Parathyroid adenoma (tissue), 2 donors: ENCODE data around the gene RASAL1.

Experiments used
- H2AFZ ChIP-seq: fragments of 300-600 bp; sonication (generic); one replicate; pipeline ENCODE4 v1.7.0; 2017; ENCODE audit warnings: antibody characterized with exemption, mild to moderate bottlenecking
- H3K27ac ChIP-seq: fragments of 300-600 bp; sonication (generic); one replicate; pipeline ENCODE4 v1.7.0; 2017
- H3K27me3 ChIP-seq: fragments of 300-600 bp; sonication (generic); one replicate; pipeline ENCODE4 v1.7.0; 2017; ENCODE audit warnings: low read length; ENCODE audit not compliant: control insufficient read depth, insufficient read depth
- H3K36me3 ChIP-seq: fragments of 300-600 bp; sonication (generic); one replicate; pipeline ENCODE4 v1.7.0; 2017; ENCODE audit warnings: low read length; ENCODE audit not compliant: control insufficient read depth, insufficient read depth
- H3K4me1 ChIP-seq: fragments of 300-600 bp; sonication (generic); one replicate; pipeline ENCODE4 v1.7.0; 2017; ENCODE audit warnings: control low read depth
- H3K4me2 ChIP-seq: fragments of 300-600 bp; sonication (generic); one replicate; pipeline ENCODE4 v1.7.0; 2017; ENCODE audit warnings: low read length
- H3K4me3 ChIP-seq: fragments of 300-600 bp; sonication (generic); one replicate; pipeline ENCODE4 v1.7.0; 2017; ENCODE audit warnings: low read depth, low read length
- H3K79me2 ChIP-seq: fragments of 300-600 bp; sonication (generic); one replicate; pipeline ENCODE4 v1.7.0; 2017; ENCODE audit warnings: control low read depth
- H3K9ac ChIP-seq: fragments of 300-600 bp; sonication (generic); one replicate; pipeline ENCODE4 v1.7.0; 2017; ENCODE audit warnings: mild to moderate bottlenecking
- H3K9me3 ChIP-seq: fragments of 300-600 bp; sonication (generic); one replicate; pipeline ENCODE4 v1.7.0; 2017; ENCODE audit warnings: low read length; ENCODE audit not compliant: control insufficient read depth
- TF ChIP-seq, protein P1 (sequence below): fragments of 300-600 bp; sonication (generic); IDR thresholded peaks from one replicate; pipeline ENCODE4 v1.7.0; 2017; ENCODE audit warnings: antibody characterized with exemption, mild to moderate bottlenecking
- donor health status: primary hyperparathyroidism.

Gene RASAL1

DNA sequence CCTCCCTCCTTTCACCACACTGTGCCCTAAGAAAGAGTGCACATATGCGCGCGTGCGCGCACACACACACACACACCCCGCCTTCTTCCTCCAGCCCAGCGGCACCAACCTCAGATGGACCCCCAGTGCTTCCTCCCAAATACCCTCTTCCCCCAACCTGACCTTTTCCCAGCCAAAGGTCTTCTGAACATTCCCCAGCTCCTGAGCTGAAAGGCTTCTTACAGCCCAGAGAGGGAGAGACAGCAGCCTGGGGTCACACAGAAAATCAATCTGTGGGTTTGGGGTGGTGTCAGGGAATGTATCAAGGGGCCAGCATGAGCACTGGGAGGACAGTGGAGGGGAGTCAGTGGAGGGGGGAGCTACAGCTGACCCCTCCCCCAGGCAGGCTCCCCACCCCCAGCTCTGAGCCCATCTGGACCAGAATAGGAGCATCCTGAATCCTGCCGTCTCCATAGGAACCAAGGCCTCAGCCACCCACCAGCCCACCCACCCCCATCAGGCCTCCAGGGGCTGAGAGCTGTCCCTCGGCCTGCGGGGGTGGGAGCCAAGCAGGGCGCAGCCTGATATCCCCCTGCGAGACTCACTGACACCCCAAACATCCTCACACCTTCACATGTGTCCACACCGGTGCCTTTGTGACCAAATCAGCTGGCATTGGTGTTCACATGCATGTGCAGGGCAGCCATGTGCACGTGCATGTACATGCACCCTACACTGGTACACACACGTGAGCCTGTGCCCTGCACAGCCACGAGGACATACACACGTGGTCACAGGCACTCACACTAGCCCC is 5.7 kb downstream of the RASAL1 start:
- Histone ChIP-seq H3K4me2 (peak overlapping the region; percentile 78), H3K4me3 (peak overlapping the region; percentile 49), H3K9ac (no peak overlapping the region), H3K27me3 (no peaks in the 10 kb centered on the region), H3K4me1 (peaks cover 43% of the 10 kb centered on the region), H3K36me3 (no peaks in the 10 kb centered on the region), H3K79me2 (peaks cover 55% of the 10 kb centered on the region), H3K27ac (peak overlapping the region; percentile 96), H2AFZ (no peak overlapping the region), H3K9me3 (no peaks in the 10 kb centered on the region)
- TF ChIP-seq, protein P1, sequence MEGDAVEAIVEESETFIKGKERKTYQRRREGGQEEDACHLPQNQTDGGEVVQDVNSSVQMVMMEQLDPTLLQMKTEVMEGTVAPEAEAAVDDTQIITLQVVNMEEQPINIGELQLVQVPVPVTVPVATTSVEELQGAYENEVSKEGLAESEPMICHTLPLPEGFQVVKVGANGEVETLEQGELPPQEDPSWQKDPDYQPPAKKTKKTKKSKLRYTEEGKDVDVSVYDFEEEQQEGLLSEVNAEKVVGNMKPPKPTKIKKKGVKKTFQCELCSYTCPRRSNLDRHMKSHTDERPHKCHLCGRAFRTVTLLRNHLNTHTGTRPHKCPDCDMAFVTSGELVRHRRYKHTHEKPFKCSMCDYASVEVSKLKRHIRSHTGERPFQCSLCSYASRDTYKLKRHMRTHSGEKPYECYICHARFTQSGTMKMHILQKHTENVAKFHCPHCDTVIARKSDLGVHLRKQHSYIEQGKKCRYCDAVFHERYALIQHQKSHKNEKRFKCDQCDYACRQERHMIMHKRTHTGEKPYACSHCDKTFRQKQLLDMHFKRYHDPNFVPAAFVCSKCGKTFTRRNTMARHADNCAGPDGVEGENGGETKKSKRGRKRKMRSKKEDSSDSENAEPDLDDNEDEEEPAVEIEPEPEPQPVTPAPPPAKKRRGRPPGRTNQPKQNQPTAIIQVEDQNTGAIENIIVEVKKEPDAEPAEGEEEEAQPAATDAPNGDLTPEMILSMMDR = no peak

DNA sequence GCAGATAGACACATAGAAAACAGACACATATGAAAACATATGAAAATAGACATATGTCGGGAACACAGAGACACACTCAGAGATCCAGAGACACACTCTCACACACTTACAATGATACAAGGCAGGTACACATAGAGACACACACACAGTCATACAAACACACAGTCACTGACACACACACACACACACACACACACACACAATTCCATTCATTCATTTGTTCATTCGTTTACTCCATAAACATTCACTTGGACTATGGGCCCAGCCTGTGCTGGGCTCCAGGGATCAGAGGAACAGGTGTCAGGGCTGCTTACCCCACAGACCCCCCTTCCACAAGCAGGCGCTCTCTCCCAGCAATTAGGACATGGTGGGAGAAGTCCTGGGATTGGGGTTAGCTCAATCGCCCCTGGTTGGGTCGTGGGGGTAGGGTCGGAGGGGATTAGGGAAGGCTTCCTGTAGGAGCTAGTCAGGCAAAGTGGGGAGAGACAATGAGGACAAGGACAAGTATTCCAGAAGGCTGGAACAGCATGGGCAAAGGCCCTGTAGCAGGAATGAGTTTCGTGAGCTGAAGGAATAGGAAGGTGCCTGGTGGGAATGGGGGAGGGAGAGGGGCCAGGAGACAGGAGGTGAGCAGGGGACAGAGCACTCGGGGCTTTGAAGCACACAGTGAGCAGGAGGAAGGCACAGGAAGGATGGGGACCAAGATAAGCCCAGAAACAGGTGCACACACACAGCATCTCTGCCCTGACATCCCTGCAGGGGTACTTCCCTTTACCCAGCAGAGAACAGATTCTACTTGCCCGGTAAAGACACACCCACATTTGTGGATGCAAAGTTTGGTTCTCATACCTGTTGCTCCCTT is 6.5 kb downstream of the RASAL1 start:
- H3K27ac ChIP-seq = peak overlapping the region; percentile 96
- no peaks in the 10 kb centered on the region for H3K36me3 ChIP-seq
- no peak overlapping the region for H3K9ac ChIP-seq
- no peak overlapping the region for H3K4me3 ChIP-seq
- no peak overlapping the region for H3K4me2 ChIP-seq
- H3K9me3 ChIP-seq = no peaks in the 10 kb centered on the region
- no peaks in the 10 kb centered on the region for H3K27me3 ChIP-seq
- TF ChIP-seq, protein P1 = no peak
- H3K4me1 ChIP-seq = peaks cover 43% of the 10 kb centered on the region
- peaks cover 50% of the 10 kb centered on the region for H3K79me2 ChIP-seq
- H2AFZ ChIP-seq = no peak overlapping the region

DNA sequence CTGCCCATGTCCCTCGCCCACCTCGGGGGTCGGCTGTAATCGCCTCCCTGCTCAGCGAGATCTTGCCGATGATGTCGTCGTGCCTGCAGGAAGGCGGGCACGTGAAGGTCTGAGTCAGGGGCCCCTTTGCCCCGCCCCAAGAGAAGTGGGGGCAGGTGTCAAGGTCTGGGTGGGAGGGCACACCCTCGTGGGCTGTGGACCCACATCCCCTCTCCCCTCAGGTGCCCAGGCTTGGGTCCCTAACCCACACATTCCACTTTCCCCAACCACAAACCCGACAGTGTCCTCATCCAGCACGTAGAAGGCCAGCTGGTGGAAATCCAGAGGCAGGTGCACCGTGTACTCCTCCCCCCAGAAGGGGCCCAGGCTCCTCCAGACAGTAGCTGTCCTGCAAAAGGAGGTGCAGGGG is 7.8 kb downstream of the RASAL1 start:
- no peak overlapping the region for H3K4me2 ChIP-seq
- peaks cover 47% of the 10 kb centered on the region for H3K4me1 ChIP-seq
- TF ChIP-seq, protein P1 = no peak
- H3K9me3 ChIP-seq = no peaks in the 10 kb centered on the region
- no peak overlapping the region for H2AFZ ChIP-seq
- H3K36me3 ChIP-seq = no peaks in the 10 kb centered on the region
- H3K27ac ChIP-seq = peak overlapping the region; percentile 13
- no peaks in the 10 kb centered on the region for H3K27me3 ChIP-seq
- peaks cover 39% of the 10 kb centered on the region for H3K79me2 ChIP-seq
- H3K4me3 ChIP-seq = no peak overlapping the region
- H3K9ac ChIP-seq = no peak overlapping the region

DNA sequence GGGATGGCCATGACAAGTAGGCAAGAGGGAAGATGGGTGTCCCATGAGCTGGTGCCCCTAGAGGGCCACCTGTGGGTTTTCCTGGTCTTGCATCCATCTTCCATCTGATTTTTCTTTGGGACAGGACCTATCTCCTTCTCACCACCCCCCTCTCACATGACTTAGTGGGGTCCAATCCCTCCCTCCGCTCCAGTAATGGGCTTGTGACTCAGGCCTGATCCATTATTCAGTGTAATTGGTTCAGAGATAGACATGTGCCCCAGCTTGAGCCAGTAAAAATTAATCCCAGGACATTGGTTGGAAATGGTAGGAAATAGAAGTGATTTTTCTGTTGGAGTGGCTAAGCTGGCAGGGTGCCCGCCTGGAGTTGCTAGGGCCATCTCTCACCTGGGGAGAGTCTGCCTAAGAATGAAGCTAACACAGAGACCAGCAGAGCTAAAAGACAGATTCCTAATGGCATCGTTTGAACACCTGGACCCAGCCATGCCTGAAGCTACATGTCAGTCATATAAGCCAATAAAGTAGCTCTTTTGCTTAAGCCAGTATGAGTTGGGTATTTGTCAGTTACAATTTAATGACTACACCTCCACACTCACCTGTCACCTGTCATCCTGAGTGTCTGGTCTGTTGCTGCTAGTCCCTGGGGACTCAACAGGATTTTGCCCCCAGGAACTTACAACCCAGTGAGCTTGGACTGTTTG is 14.7 kb downstream of the RASAL1 start:
- H3K79me2 ChIP-seq = peaks cover 10% of the 10 kb centered on the region
- H3K27ac ChIP-seq = no peak overlapping the region
- no peaks in the 10 kb centered on the region for H3K9me3 ChIP-seq
- H3K27me3 ChIP-seq = no peaks in the 10 kb centered on the region
- no peak overlapping the region for H3K4me2 ChIP-seq
- no peaks in the 10 kb centered on the region for H3K36me3 ChIP-seq
- TF ChIP-seq, protein P1 = no peak
- H3K9ac ChIP-seq = no peak overlapping the region
- no peak overlapping the region for H3K4me3 ChIP-seq
- H2AFZ ChIP-seq = no peak overlapping the region
- H3K4me1 ChIP-seq = peaks cover 20% of the 10 kb centered on the region
